B cell (primary cell): Measurements from ENCODE around the gene BCHE.

ENCODE experiments used
- EZH2 ChIP-seq: IDR thresholded peaks from 2 replicates; pipeline ENCODE4 v1.6.1; 2012; ENCODE audit warnings: borderline replicate concordance, low read depth, mild to moderate bottlenecking, moderate library complexity, low read length; ENCODE audit not compliant: insufficient read depth, poor library complexity, severe bottlenecking
- TF ChIP-seq, protein P1 (sequence below): fragments of 200-600 bp; IDR thresholded peaks from one replicate; pipeline ENCODE4 v1.8.0; 2022; ENCODE audit warnings: antibody characterized with exemption, mild to moderate bottlenecking

DNA sequence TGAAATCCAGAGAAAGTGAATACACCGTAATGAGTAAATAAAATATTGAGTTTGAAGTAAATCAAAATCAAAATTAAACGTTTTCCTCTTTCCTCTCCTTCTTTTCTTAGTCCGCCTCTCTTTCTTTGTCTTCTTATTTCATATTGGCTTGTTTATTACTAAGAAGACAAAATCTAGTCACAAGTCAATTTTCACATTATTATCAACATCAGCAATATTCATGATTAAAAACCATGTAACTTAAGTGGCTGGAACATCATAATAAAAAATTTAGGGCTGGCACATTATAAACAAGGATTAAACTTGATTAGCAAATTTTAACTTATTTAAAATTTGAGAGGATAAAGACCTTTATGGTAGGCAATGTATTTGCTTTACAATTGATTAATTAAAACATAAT, 61.4 kb downstream of the BCHE start:
- TF ChIP-seq, protein P1, sequence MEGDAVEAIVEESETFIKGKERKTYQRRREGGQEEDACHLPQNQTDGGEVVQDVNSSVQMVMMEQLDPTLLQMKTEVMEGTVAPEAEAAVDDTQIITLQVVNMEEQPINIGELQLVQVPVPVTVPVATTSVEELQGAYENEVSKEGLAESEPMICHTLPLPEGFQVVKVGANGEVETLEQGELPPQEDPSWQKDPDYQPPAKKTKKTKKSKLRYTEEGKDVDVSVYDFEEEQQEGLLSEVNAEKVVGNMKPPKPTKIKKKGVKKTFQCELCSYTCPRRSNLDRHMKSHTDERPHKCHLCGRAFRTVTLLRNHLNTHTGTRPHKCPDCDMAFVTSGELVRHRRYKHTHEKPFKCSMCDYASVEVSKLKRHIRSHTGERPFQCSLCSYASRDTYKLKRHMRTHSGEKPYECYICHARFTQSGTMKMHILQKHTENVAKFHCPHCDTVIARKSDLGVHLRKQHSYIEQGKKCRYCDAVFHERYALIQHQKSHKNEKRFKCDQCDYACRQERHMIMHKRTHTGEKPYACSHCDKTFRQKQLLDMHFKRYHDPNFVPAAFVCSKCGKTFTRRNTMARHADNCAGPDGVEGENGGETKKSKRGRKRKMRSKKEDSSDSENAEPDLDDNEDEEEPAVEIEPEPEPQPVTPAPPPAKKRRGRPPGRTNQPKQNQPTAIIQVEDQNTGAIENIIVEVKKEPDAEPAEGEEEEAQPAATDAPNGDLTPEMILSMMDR: no peak
- no peak for TF ChIP-seq EZH2
